Stimulated activated CD8-positive, alpha-beta memory T cell treated with anti-CD3 and anti-CD28 coated beads, Interleukin-12 subunit alpha, Interleukin-12 subunit beta, amount 100 ng/mL, for 24 hours (primary cell): ENCODE data around the gene CEP112.

Source experiments
- DNase-seq: peaks from one replicate; pipeline ENCODE4 v3.0.0-alpha.2; 2020; ENCODE audit errors: extremely low read depth

Gene CEP112

DNA sequence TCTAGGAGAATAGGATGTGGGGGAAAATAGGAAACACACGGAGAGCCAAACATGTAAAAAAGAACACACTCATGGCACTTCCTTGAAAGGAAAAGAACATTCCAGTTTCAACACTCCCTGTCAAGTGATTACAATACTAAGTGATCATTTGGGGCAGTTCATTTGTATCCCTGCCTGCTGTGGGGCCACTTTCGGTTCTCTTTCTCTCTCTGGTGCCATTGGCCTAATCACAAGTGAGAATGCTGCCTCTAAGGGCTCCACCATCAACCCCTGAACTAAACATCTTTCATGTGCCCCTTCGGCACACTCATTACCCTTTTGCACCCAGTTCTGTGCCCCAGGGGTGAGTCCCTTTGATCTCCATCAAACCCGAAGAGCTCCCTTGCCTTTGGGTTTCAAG, 197.3 kb downstream of the CEP112 start:
- no peak for DNase-seq

DNA sequence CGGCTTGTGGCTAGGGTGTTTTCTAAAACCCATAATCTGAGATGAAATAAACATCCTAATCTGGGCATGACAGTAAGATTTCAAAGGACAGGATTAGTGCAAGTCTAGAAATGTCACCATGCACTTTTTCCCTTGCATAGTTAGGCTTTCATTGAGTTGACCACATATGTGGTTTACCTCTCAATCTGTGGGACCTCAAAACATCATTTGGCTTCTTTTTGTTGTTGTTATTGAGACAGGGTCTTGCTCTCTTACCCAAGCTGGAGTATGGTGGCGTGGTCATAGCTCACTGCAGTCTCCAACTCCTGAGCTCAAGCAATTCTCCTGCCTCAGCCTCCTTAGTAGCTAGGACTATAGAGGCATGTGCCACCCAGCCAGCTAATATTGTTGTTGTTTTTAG, 197.8 kb downstream of the CEP112 start:
- no peak for DNase-seq

DNA sequence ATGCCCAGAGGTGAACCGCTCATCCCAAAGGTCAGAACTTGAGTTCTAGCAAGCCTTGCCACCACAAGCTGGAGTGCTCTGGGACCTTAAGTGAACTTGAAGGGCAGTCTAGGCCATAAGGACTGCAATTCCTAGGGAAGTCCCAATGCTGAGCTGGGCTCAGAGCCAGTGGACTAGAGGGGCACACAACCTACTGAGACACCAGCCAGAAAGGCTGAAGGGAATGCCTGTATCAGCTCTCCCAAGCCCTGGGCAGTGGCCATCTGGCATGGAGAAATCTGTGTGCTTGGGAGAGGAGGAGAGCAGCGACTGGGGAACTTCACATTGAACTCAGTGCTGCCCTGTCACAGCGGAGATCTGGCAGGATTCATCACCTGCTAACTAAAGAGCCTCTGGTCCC, 201.3 kb downstream of the CEP112 start:
- no peak for DNase-seq

DNA sequence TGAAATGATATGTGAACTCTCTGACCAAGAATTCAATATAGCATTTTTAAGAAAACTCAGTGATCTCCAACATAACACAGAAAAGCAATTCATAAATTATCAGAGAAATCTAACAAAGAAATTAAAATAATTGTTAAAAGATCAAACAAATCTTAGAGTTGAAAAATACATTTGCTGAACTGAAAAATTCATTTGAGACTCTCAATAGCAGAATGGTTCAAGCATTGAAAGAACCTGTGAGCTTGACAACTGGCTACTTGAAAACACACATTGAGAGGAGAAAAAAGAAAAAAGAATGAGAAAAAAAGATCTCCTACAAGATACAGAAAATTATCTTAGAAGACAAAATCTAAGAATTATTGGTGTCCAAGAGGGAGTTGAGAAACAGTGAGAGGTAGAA, 203.5 kb downstream of the CEP112 start:
- DNase-seq, result no peak

DNA sequence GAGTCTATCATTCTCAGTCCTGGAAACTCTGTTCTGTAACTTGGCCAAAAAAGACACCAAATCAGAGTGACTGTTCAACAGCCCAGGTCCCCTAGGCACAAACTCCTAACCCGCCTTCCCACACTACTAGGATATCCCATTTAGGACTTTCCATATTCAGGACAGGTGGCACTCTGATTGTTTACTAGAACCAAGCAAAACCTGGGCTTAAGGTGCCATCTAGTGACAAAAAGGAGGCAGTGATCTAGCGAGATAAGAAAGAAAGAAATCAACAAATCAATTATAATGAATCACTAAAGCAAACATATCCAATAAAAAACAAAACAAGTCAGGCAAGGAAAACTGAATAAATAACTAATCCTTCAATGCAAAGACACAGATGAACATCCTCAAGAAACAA, 203.9 kb downstream of the CEP112 start:
- no peak for DNase-seq

DNA sequence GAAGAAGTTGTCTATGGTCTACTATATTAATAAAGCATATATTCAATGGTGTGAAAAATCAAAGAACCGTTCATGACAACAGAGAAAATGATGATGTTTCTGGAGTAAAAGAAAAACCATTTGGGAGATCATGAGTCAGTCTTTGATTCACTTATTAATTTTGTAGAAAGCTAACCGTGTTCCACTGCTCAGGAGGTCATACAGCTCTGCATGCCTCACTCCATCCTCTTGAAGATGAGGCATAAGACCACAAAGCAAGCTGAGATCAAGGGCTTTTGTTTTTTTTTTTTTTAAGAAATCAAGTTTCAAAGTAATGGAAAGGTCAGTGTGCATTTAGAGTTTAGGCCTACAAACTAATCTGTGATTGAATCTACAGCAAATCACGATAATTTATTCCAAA, 206.4 kb downstream of the CEP112 start:
- no peak for DNase-seq

DNA sequence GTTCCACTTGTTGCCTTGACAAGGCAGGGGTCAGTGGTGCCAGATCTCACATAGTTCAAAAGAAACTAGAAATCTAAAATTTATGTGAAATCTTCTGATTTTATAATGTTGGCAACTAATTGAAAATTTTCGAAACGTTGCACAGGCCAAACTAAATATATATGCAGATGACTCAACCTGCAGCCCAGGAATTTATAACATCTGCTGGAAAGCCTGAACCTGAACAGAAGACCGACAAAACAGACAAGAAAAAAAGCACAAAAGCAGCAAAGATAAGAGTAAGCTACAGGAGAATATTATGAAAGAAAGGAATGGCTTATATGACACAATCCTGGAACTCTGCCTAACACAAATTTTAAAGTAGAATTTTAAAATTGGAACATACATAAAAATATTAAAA, 207.6 kb downstream of the CEP112 start:
- DNase-seq, result no peak

DNA sequence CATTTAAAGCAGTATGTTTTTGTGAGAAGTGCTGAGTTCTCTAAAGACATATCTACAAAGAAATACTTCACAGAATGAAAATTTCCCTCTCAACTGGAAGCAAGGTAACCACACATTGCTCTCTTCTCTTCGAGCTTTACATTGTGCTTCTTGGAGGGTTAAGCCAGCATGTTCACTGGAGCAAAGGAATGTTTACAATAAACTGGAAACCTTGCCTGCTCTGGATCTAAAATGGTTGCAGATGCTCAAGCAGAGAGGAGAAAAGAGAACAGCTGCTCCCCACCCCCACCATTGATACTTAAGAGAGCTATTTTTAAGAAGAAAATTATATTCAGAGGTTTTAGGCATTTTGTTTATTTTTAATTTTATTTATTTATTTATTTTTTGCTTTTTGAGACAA, 213.1 kb downstream of the CEP112 start:
- DNase-seq, result no peak

DNA sequence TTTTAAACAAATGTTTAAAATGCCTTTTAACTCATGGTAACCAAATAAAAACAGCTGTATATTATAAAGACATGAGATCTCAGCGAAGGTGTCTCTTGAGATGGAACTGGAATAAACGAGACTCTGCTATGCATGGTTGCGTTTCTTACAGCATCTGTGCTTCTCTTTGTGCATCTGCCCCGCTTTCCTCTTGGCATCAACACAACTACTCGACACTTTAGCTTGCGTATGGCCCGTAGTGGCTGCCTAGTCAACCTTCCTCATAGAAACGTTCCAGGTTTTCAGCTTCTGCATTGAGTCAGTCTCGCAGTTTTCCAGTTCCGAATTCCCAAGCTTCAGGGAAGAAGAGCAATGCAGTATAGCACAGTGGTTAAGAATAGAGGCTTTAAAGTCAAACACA, 214.9 kb downstream of the CEP112 start:
- DNase-seq, result no peak

DNA sequence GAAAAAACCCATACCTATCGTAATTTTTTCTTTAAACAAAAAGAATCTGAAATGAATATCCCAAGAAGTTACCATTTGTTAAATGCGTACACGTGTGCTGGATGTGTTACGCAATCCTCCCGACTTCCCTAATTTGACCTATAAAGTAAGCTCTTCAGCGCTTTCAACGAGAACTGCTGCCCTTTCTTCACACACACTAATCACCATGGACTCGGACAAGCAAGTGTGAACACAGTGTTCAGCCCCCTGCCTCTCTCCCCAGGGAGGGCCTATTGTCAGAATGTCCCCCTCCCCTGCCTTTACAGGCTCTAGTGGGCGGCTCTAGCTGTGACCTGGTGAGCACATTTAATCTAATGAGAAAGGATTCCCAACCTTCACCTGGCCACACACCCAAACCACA, 216.1 kb downstream of the CEP112 start:
- no peak for DNase-seq

DNA sequence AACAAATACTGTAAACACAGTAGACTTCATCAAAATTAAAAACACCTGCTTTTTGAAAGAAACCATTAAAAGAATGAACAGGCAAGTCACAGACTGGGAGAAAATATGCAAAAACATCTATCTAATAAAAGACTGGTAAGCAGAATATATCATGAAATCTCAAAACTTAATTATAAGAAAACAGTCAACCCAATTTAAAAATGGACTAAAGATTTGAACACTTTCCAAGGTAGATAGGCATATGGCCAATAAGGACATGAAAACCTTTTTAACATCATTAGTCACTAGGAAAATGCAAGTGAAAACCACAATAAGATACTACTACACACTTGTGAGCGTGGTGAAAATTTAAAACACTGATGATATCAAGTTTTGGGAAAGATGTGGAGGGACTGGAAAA, 218.7 kb downstream of the CEP112 start:
- no peak for DNase-seq

DNA sequence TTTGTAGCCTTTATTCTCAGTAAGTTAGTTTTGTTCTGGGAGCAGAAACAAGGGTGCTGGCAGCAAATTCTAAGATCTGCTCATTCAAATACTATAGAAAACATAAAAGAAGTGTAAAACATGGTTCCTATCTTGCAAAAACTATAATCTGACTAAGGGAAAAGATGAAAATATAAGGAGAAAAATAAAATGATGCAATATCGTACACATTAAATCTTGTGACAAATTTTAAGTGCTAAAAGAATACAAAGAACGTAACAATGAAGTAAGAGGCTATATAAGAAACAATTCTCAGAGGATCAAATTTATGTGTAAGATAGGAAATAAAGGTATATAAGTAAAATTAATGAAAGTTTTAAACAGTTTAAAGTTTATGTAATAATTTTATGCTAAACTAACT, 224.6 kb downstream of the CEP112 start:
- no peak for DNase-seq

DNA sequence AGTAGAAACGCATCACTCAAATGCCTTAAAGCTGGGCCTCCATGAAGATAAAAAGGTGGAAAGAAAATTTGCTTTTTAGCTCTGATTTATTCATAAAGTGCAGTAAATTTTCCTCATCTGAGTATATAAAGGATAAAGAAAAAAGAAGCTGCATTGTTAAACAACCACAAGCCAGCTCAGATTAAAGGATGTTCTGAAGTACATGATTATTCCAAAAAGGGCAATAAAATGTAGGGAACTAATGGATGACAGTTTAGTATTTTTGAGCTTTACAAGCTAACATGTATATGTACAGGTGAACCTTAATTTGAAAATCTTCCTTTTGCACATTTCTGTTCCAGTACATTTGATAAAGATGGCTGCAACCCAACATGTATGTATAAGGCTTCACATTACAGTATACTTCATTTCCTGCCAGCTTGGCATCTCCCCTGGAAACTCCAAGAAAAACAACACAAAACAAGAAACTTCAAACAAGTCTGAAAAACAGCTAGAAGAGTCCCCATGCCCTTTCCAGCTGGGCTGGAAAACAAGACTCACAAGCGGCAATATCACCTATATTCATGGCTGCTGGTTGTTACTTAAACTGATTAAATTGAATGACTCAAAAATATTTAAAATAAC, 225.7 kb downstream of the CEP112 start:
- no peak for DNase-seq

DNA sequence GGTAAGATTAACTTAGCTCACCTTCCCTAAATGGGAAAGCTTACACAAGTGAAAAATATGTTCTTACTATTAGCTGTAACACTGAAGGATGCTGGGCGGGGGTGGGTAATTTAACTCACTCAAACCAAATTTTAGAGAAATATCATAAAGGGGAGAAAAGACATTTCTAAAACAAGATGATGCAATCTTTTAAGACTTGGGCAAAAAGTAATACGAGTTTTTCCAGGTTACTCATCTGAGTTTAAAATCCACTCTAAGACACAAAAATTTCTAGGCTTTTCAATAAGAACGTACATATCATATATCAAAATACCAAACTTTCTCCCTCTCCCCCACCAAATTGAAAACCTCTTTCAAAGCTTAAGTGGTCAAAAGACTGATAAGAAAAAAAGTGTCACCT, 228.8 kb downstream of the CEP112 start:
- DNase-seq, result no peak

DNA sequence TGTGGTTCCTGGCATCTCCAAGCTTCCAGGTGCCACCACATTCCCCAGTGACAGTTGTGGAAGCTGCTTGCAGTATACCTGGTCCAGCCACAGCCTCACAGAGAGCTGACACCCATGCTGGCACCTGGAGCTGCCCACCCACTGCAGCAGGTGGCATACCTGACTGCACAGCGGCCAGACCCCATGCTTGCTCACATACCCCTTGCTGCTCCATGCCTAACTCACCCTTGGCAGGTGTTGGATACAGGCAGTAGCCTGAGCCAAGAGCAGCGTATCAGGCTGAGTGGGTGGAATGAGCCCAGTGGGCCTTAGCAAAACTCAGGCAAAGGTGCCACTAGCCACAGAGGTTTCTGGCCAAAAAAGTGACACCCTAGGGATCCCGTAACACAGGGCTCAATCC, 232.3 kb downstream of the CEP112 start:
- DNase-seq, result no peak

DNA sequence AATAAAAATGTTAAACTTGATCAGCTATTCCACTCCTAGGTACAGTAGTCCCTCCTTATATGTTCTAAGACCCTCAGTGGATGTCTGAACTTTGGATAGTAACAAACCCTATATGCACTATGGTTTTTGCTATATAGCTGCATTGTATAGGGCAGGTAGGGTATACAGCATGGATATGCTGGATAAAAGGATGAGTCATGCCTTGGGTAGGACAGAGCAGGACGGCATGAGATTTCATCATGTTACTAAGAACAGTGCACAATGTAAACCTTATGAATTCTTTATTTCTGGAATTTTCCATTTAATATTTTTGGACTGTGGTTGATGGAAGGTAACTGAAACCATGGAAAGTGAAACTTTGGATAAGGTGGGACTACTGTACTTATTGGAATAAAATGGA, 235.1 kb downstream of the CEP112 start:
- no peak for DNase-seq

DNA sequence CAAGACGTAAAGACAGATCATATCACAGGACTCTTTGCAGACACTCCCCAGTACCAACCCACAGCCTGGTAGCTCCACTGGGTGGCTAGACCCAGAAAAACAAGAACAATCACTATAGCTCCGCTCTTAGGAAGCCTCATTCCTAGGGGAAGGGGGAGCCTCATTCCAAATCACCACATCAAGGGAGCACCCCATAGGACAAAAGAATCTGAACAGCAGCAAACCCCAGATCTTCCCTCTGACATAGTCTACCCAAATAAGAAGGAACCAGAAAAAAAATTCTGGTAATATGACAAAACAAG, 237.8 kb downstream of the CEP112 start:
- DNase-seq, result no peak

DNA sequence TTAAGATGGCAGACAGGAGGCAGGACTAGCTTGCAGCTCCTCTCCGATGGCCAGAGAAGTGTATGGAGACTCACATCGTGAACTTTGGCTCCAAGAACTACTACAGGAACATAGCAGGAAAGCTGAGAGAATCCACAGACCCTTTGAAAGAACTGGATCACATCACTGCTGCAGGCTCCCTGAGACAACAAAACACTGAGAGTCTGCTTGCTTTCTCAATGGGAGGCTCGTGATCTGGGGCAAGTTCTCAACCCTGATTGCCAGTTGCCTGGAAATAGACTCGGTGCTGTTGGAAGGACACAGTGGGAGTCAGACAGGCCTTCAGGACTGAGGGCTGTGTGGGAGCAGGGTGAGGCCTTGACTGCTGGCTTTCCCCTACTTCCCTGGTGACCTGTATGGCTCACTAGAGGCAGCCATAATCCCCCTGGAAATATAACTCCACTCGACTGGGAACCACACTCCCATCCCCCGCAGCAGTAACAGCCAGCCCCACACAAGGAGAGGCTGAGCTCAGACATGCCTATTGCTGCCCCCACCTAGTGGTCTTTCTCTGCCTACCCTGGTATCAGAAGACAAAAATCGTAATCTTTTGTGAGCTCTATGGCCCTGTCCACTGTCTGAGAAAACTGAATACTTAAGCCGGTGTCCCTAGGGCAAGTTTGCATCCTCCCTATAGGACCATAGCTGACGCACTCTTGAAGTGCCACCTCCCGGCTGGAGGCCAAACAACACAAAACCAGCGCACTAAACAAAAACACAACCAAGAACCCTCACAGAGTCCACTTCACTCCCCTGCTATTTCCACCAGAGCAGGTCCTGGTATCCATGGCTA, 238.4 kb downstream of the CEP112 start:
- no peak for DNase-seq

DNA sequence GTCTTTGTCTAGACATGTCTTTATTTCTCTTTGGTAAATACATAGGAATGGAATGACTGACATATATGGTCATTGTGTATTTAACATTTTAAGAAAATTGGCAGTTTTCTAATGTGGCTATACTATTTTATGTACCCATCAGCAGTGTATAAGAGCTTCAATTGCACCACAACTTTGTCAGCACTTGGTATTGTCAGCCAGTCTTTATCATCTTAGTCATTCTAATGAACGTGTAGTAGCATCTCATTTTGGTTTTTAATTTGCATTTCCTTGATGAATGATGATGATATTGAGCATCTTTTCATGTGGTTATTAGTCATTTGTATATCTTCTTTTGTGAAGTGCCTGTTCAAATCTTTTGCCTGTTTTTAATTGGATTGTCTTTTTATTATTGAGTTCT, 239.3 kb downstream of the CEP112 start:
- no peak for DNase-seq

DNA sequence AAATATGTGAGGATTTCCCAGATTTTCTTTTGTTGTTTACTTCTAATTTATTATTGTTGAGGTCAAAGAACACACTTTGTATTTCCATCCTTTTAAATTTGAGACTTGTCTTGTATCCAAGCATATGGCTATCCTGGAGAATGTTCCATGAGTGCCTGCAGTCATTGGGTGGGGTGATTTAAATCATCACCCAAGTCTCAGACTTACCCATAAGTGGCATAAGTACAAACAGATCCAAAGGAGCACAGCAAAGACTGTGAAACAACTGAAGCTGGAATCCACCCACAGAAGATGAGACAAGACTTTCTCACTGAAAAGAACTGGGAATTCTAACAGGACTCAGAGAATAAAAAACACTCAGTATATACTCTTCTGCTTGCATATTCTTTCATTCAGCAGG, 239.9 kb downstream of the CEP112 start:
- DNase-seq, result no peak

DNA sequence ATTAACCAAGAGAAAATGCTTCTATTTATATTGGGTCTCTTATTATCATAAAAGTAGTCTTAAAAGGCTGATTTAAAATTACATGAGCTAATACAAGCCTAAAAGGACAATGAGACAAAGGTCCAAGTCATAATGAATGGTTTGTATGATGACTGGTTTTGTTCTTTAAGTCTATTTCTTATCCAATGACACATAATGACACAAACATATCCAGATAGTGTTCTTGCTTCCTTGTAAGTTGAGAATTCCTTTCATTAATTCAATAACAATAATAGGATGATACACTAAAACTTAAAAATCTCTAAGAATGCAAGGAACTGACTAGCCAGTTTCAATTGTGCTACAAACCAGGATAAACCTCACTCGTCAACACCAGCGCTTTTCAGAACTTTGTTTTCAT, 244.1 kb downstream of the CEP112 start:
- DNase-seq, result no peak

DNA sequence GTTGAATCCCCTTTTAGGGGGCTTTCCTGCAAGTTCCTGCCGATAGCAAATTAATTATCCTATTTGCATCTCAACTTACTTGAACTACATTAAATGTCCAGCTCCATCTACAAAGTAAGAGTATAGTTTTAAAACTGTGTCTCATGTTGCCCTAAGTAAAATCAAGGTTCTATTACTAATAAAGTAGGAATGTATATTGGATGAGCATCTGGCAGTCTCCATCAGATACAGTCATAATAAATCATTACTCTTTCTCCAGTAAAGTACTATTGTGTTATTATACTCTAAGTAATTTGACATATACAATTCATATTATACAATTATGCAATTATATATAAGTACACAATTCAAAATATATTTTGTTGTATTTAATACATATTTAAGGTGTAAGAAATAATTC, 249.3 kb downstream of the CEP112 start:
- DNase-seq, result no peak

DNA sequence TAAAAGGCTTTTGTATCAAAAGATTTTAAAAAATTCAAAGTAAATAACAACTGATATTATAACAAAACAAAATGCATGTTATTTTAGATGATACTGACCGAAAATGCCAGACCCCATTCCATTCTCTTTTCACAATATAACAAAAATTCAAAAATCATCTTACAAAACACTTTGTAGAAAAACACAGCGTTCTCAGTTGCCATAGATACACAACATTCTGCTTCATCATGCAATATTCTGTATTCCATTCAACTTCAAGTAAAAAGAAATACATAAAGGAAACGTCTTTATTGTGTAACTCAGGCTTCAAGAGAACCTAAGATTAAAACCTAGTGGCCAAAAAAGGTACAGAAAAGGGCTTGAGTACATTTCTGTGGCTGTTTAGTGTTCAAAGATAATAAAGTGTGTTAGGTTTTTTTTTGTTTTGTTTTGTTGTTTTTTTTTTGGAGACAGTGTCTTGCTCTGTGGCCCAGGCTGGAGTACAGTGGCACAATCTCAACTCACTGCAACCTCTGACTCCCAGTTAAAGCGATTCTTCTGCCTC, 250.5 kb downstream of the CEP112 start:
- no peak for DNase-seq

DNA sequence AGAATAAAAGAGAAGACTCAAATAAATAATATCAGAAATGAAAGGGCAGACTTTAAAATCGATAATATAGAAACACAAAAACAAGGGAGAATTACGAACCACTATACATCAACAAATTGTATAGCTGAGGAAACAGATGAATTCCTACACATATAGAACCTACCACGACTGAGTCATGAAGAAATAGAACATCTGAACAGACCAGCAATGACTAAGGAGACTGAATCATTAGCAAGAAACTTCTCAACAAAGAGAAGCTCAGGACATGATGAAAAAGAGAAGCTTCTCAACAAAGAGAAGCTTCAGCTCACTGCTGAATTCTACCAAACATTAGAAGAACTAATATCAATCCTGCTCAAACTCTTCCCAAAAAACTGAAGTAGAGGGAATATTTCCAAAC, 255.9 kb downstream of the CEP112 start:
- DNase-seq, result no peak
